Measurements from ENCODE around the gene CSH1. TPM values are rescaled to one million over a fixed set of nuclear protein-coding genes. Genes with fewer than 3 reads are reported as not detected.
"Not testable (repeated sequence)": the region's sequence is repeated elsewhere in the genome, so short reads cannot be mapped to it uniquely, and the experiment has no call there.

CSH1 gene
- total RNA-seq, 4 donors from 2014 or later: not detected

DNA sequence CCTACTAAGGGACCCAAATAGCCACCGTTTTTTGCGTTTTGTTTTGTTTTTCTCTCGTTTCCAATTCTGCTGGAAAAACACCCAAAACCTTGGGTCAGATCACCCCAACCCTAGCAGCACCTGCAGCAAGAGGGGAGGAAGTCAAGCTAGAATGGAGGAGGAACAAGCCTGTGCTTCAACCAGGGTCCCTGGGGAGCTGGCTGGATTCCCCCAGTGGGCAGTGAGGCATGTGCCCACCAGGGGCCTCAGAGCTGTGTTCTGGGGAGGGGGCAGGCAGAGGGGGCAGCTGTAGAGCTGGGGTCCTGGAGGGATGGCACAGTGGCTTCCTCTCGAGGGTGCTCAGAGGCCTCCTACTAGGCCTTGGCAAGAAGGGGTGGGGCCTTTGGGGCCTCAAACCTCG is 29.2 kb upstream of the CSH1 start:
- no peaks in the 10 kb centered on the region for H3K9me3 ChIP-seq
- ATAC-seq: no peak
- H3K36me3 ChIP-seq: no peaks in the 10 kb centered on the region
- no peaks in the 10 kb centered on the region for H3K27me3 ChIP-seq
- H3K27ac ChIP-seq: no peak overlapping the region
- H3K4me1 ChIP-seq: no peaks in the 10 kb centered on the region
- H3K4me3 ChIP-seq: no peak overlapping the region
- WGBS, 2 donors (ENCODE audit: low coverage in 1 of 2): 67 to 92% methylated on average over 2 to 3 of the region's 5 CpGs
- TF ChIP-seq EP300 (IDR thresholded peaks at IDR 0.05) (no peak), POLR2AphosphoS5 (IDR thresholded peaks at IDR 0.05) (no peak), POLR2A (IDR thresholded peaks at IDR 0.05) (no peak)
- TF ChIP-seq, protein P1, sequence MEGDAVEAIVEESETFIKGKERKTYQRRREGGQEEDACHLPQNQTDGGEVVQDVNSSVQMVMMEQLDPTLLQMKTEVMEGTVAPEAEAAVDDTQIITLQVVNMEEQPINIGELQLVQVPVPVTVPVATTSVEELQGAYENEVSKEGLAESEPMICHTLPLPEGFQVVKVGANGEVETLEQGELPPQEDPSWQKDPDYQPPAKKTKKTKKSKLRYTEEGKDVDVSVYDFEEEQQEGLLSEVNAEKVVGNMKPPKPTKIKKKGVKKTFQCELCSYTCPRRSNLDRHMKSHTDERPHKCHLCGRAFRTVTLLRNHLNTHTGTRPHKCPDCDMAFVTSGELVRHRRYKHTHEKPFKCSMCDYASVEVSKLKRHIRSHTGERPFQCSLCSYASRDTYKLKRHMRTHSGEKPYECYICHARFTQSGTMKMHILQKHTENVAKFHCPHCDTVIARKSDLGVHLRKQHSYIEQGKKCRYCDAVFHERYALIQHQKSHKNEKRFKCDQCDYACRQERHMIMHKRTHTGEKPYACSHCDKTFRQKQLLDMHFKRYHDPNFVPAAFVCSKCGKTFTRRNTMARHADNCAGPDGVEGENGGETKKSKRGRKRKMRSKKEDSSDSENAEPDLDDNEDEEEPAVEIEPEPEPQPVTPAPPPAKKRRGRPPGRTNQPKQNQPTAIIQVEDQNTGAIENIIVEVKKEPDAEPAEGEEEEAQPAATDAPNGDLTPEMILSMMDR (IDR thresholded peaks at IDR 0.05): no peak

DNA sequence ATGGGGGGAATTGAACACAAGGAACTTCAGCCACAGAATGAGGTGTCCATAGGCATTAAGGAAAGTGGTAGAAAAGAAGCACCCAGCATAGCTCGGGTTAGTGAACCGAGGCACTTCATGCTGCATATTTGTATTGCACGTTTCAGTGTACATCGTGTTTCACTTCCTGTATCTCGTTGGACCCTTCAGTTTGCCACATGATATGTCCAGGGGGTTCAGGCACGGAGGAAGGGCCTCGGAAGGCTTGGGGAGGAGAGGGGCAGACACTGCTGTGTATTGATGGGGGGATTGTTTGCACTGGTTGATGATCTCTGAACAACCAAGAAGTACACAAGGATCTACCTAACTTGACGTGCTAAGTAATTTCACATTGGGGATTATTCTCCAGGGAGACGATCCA is 26.0 kb upstream of the CSH1 start:
- not testable (repeated sequence) for H3K4me3 ChIP-seq, H3K27ac ChIP-seq
- WGBS, 2 donors (ENCODE audit: low coverage in 1 of 2): 75 to 80% methylated on average over 6 to 9 of the region's 9 CpGs

DNA sequence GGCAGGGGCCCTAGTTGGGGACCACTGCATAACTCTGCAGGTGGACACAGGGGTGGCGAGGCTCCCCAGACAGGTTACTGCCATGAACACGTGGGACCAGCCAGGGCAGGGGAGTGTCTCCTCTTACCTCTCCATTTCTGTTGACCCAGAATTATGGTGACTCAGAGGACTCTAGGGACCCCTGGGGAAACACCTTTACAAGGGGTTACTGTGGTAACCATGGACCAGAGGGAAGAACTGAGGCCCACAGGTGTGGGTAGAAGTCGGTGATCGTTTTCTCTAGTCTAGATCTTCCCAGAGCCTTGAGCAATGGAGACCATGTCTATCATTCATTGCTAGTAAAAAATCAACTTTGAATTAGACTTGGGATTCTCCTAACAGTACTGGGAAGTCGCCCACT is 24.4 kb upstream of the CSH1 start:
- ATAC-seq, H3K4me1 ChIP-seq, H3K9me3 ChIP-seq, H3K4me3 ChIP-seq, H3K36me3 ChIP-seq, H3K27ac ChIP-seq: not testable (repeated sequence)
- peaks cover 20% of the 10 kb centered on the region for H3K27me3 ChIP-seq
- WGBS, 2 donors (ENCODE audit: low coverage in 1 of 2): 80% methylated on average over 1 of the region's 5 CpGs; no CpG with 5 or more reads in 1 of the 2 donors

More for the DNA sequence above, 26.0 kb upstream of the CSH1 start:
- H3K9me3 ChIP-seq, H3K4me1 ChIP-seq, H3K36me3 ChIP-seq, ATAC-seq: not testable (repeated sequence)
- H3K27me3 ChIP-seq: peaks cover 19% of the 10 kb centered on the region

DNA sequence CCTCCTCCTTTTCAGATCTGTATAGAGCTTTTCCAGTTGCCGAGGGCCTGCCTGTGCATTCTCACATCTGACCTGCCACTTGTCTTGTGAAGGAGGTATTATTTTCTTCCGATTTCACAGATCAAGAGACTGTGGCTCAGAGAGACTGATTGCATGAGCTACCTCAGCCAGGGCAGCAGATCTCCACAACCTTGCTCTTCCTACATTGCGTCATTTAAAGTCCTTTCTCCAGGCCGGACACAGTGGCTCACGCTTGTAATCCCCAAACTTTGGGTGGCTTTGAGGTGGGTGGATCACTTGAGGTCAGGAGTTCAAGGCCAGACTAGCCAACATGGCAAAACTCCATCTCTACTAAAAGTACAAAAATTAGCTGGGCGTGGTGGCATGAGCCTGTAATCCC is 23.7 kb upstream of the CSH1 start:
- ATAC-seq, H3K4me1 ChIP-seq, H3K4me3 ChIP-seq, H3K27ac ChIP-seq, H3K9me3 ChIP-seq, H3K36me3 ChIP-seq: not testable (repeated sequence)
- WGBS, 2 donors (ENCODE audit: low coverage in 1 of 2): 61 to 75% methylated on average over 3 to 5 of the region's 6 CpGs
- peaks cover 20% of the 10 kb centered on the region for H3K27me3 ChIP-seq

DNA sequence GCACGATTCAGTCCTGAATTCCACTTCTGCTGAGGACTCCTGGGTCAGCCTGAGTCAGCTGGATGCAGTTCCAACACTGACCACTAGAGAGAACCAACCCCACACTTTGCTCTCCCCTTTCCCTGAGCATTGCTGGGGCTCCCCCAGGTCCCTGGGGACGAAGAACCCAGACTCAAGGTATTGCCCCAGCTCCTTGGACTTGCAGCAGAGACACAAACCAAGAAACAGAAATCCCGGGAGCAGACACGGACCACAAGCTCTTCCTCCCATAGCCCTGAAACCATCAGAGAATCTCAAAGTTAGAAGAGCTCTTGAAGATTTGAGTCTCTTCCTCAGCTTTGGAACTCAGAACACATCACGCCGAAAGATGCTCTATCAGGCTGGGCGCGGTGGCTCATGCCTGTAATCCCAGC is 22.9 kb upstream of the CSH1 start:
- no peaks in the 10 kb centered on the region for H3K36me3 ChIP-seq
- TF ChIP-seq, protein P1 (IDR thresholded peaks at IDR 0.05): peak in 2 of 4 experiments; percentile 90 to 92
- no peak for TF ChIP-seq EP300 (IDR thresholded peaks at IDR 0.05)
- no peak for TF ChIP-seq POLR2A (IDR thresholded peaks at IDR 0.05)
- H3K27ac ChIP-seq: no peak overlapping the region
- H3K27me3 ChIP-seq: peaks cover 20% of the 10 kb centered on the region
- H3K4me1 ChIP-seq: peaks cover 0 to 7% (median 0%) of the 10 kb centered on the region in 3 donors
- peak; percentile 70 for ATAC-seq
- WGBS, 2 donors (ENCODE audit: low coverage in 1 of 2): 8% methylated on average over 2 of the region's 8 CpGs; no CpG with 5 or more reads in 1 of the 2 donors
- no peaks in the 10 kb centered on the region for H3K9me3 ChIP-seq
- H3K4me3 ChIP-seq: no peak overlapping the region

DNA sequence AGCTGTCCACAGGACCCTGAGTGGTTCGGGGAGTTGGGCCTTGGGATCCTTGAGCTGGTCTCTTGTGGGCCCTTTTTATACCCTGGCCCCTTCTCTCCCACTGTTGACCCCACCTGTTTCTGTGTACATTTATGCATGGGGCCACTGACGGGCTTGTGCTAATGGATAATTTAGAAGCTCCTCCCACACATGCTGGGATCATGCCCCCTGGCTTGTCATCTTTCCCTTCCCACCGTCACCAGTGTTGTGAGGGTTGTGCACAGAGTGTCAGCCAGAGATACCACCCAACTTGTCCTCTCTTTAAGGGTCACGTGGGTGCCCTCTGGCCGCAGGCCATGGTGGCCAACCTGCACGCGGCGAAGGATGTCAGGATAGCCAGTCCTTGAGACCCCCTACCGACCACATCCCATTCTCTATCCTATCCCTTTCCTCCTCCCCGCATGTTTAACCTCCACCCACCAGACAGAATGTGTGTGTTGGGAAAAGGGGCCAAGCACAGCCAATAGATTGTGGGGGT is 22.5 kb upstream of the CSH1 start, which contains the start of gene GH1:
TSS of gene GH1 (minus strand) at position 51 of the 517 bp plus-strand sequence. CDS start 63 bp downstream, outside the sequence.
- H3K4me1 ChIP-seq, H3K4me3 ChIP-seq, H3K27ac ChIP-seq, H3K9me3 ChIP-seq, H3K36me3 ChIP-seq, ATAC-seq: not testable (repeated sequence)
- peaks cover 20% of the 10 kb centered on the region for H3K27me3 ChIP-seq
- WGBS, 2 donors (ENCODE audit: low coverage in 1 of 2): 34 to 58% methylated on average over 2 to 7 of the region's 10 CpGs

DNA sequence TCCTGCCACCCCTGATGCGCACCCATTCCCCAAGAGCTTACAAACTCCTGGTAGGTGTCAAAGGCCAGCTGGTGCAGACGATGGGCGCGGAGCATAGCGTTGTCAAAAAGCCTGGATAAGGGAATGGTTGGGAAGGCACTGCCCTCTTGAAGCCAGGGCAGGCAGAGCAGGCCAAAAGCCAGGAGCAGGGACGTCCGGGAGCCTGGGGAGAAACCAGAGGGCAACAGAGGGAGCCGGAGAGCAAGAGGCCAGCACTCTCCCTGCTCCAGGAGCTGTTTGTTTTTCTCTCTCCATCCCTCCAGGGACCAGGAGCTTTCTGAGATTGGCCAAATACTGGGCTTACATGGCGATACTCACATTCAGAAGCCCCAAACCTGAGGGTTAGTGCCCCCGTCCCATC is 21.9 kb upstream of the CSH1 start:
- WGBS, 2 donors (ENCODE audit: low coverage in 1 of 2): 69% methylated on average over 8 of the region's 10 CpGs; no CpG with 5 or more reads in 1 of the 2 donors
- no peak for ATAC-seq
- no peak overlapping the region for H3K27ac ChIP-seq
- TF ChIP-seq, protein P1 (IDR thresholded peaks at IDR 0.05): no peak
- TF ChIP-seq POLR2AphosphoS5 (IDR thresholded peaks at IDR 0.05): no peak
- TF ChIP-seq POLR2A (IDR thresholded peaks at IDR 0.05): no peak
- no peak for TF ChIP-seq EP300 (IDR thresholded peaks at IDR 0.05)
- H3K27me3 ChIP-seq: peaks cover 20% of the 10 kb centered on the region
- H3K4me3 ChIP-seq: no peak overlapping the region
- peaks cover 0 to 7% (median 0%) of the 10 kb centered on the region in 3 donors for H3K4me1 ChIP-seq
- no peaks in the 10 kb centered on the region for H3K36me3 ChIP-seq
- H3K9me3 ChIP-seq: no peaks in the 10 kb centered on the region

Data from gastroesophageal sphincter (tissue), 4 donors.